NCI-H2196 treated with DMSO at 0.1 percent for 48 hours (cell line): ENCODE measurements around the gene TBC1D5.
"Not testable (repeated sequence)": the region's sequence is repeated elsewhere in the genome, so short reads cannot be mapped to it uniquely, and the experiment has no call there.

Experiments used
- DNase-seq: peaks from one replicate; lab custom pipeline; 2025; ENCODE audit not compliant: unreplicated experiment; lab: John Stamatoyannopoulos, UW

Gene TBC1D5

DNA sequence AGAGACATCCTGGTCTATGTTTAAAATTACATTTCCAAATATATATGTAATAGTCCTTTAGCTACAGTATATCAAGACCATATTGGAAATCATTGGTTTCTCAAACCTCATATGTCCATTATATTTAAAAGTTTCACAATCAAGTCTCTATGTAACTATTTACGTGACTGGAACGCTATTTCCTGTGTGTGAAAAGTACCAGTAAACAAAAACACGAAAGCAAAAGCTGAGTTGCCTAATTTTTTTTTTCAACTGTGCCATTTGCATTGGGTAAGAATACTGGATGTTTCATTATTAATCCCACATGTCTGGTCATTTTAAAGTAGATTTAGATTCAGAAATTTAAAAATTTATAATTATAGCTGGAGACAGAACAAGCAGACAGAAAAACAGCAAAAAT, 381.4 kb downstream of the TBC1D5 start:
- no peak for DNase-seq

DNA sequence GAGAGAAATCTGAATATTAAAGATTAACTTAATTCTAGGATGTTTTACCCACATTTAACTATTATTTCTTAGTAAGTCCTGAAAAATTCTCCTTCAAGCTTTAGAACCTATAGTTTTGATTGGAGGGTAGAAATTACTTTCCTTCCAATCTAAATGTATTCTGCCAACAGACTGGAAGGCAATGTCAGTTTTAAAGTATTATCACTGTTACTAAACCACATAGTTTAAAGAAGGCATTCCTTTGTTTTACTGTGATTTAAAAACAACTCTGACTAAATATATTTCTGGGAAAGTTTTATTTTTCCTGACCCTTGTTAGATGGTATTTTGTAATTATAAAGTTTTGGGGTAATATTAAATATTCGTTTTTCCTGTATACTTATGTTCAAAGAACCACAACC, 382.5 kb downstream of the TBC1D5 start:
- DNase-seq = no peak

DNA sequence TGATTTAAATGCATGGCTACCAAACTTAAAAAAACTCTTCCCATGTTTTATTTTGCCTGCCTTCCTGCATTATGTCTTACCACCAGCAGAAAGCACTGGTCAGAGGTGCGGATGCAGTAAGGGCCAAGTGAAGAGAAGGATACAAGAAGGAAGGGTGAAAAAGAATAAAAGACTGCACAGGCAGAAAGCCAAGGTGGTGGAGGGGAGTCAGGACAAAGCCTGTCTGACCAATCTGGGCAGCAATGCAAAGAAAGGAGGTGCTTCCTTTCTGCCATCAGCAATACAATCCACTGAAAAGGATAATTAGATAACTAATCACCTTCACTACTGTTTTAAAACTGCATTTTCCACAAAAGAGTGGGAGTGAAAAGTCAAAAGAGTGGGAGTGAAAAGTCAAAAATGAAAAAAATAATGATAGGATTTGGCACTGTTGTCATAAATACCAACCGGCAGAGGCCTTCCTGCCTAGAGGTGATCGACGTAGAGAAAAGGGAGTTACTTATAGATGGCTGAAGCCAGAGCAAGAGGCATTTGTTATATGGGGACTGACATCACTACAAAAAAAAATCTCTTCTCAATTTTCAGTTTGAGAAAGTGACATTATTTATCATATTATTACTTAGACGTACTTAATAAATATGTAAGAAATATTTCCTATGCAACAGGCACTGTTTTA, 385.3 kb downstream of the TBC1D5 start:
- no peak for DNase-seq

DNA sequence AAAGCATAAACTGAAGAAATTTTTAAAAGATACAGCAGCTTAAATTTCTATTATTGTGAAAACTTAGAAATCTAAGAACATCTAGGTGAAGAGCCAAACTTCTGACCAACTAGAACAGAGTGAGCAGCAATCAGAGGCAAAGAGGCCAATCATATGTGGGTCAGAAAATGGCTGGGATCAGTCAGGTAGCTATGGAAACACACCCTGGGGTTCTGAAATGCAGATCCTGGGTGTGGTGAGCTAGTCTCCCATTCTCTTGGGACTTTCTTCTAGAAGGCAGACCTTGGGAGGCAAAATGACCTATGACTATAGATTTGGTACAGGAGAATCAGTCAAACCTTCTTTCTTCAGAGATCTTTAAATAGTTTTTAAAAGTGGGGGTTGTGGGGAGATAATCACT, 385.8 kb downstream of the TBC1D5 start:
- DNase-seq = no peak

DNA sequence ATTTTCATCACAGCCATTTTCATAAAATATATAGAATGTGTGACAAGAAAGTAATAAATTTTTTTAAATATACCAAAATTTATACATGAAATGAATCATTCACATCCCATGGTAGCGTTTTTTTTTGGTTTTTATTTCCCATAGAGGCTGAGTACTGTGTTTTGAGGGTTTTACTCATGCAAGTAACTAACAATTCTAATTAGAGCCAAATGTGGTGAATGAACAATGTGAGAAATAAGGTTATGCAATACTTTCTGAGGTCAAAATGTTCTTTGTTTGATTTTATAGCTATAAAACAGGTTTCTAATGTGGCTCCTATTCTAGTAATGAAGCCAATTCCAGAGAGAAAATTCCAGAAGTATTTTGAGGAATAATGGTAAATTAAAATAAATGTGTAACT, 386.8 kb downstream of the TBC1D5 start:
- DNase-seq = no peak

DNA sequence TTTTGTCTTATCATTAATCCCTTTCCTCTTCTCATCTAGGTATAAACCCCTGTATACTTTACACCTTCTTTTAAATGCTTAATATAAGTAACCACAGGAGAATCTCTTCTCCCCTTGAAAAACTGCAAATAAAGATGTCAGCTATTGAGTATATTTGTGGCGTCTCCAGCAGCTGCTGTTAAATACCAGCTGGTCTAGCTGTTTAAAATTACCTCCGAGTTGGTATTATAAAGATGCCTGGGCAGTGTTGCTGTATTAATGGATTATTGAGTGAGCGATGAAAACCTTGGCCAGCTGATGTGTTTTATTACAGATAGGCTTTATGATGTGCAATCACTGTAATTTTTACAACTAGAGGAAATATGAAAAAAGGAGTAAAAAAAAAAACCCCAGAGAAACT, 388.1 kb downstream of the TBC1D5 start:
- DNase-seq = no peak

DNA sequence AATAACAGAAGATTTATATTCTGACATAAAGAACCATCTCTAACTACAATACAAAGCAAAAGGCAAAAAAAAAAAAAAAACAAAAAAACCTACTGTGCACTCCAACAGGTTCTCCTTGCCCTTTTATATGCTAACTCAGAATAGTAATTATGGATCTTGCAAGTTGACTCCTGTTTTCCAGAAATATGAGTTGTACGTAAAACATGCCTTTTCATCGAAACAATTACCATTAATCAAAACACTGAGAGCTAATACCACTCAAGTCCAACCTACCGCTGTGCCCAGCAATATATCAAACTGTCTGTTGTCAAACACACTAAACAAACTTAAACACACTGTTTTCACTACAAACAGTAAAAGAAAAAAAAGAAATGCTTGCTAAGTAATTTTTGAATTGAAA, 389.8 kb downstream of the TBC1D5 start:
- DNase-seq = no peak

DNA sequence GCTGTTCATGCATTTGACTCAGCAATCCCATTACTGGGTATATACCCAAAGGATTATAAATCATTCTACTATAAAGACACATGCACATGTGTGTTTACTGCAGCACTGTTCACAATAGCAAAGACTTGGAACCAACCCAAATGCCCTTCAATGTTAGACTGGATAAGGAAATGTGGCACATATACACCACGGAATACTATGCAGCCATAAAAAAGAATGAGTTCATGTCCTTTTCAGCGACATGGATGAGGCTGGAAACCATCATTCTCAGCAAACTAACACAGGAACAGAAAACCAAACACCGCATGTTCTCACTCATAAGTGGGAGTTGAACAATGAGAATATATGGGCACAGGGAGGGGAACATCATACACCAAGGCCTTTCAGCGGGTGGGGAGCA, 391.2 kb downstream of the TBC1D5 start:
- DNase-seq = not testable (repeated sequence)

DNA sequence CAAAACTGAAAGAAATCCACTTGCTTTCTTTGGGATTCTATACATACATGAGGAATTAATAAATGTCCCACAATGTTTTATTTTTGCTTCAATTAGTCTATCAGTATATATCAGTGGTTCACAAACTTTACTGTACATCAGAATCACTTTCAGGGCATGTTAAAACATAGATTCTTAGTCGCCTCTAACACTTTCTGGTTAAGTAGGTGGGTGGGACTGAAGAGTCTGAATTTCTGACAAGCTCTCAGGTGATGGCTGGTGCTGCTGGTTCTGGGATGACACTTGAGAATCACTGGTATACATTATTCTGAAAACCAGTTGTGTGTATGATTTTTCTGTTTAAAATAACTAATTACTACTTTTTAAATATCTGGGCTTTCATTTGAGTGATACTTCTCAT, 393.3 kb downstream of the TBC1D5 start:
- DNase-seq = no peak

DNA sequence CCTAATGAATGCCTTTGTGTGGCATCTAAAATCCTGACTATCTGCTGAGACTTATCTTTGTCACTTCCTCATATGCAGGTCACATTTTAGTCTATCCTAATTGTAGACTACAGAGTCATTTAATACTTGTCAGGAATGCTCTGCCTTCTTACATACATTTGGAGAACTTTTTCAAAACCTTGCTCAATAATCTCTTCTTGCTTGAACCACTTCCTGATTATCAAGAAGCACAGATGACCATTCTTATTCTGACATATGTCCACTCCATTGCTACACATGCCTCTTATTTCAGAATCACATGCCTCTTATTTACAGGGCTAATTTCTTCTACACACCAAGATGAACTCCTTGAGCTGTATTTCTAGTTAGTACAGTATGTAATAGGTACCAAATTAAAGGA, 400.3 kb downstream of the TBC1D5 start:
- no peak for DNase-seq

DNA sequence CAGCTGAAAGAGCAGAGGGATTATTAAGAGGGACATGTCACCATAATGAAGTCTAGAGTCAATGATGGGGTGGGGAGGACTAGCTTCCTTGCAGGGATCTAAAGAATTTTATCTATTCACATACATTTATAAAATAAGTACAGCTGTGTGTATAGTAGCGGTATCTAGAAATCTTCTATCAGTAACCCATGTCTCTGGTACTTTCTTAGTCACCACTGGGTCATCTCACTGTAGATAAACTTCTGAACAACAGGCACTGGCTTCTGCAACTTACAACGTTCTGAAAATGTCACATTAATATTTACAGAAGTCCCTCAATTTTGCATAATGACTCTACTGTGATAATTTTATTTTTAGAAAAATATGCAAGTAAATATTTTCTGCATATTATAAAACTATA, 401.7 kb downstream of the TBC1D5 start:
- no peak for DNase-seq

DNA sequence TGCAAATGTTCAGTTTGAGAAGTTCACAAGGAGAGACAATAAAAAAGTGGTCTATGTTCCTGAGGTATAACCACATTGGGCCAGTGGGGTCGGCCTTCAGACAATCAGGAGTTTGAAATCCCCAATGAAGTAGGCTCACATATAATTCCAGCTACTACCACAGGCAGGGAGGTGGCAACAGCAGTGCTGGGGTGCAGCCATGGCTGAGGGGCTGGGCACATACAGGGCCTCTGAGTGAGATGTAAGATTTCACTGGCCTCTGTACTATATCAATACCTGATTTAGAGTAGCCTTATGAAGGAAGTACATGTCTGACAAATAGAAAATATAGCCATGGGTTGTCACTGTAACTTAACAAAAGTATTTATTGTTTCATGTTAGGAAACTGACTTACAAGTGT, 402.2 kb downstream of the TBC1D5 start:
- no peak for DNase-seq

DNA sequence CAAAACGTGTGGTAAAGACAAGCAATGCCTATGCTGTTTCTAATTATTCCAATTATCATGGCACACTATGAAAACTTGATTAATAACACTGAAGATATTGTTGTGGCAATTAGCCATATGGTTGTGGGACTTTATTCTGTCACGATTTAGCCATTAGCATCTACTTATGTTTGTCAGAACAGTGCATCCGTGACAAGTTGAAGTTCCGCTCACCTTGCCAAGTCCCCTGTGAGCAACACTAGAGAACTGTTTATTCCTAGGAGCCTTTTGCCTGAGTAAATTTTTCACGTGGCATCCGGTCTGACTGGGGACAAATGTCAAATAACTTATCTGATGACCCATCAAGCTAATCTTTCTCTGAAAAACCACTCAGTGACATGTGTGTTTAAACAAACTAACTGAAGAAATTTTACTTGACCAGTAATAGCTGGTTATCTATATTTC, 403.3 kb downstream of the TBC1D5 start:
- no peak for DNase-seq

DNA sequence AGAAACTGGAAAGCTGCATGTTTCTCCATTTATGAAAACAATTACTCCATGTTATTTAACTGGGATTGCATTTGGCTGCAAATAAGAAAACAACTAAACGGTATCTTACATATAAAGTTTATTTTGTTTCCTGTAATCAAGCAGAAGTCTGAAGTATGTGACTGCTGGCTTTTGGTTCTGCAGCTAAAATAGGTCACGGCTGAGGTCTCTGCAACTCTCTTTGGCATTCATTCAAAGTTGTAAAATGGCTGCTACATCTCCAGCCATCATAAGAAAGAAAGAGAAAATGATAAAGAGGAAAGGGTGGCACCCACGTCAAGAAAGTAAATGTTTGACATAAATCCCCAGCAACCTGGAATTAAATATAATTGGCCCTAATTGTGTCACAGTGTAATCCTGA, 406.1 kb downstream of the TBC1D5 start:
- no peak for DNase-seq

DNA sequence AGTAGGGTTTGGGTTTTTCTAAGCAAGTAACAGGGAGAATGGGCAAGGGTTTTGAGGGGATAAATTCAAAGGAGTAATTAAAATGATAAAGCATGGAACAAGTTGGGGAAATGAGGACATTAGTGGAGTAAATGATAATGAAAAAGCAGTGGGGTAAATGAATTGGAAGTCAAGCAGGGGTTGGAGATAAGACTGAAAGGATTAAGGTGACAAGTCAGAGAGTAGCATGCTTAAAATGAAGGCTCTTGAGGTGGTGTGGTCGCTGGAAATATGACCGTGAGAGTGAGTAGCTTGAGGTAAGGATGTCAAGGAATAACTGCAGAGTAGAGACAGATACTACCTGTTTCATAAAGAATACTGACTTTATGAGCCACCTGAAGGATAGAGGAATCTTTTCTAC, 408.5 kb downstream of the TBC1D5 start:
- no peak for DNase-seq

DNA sequence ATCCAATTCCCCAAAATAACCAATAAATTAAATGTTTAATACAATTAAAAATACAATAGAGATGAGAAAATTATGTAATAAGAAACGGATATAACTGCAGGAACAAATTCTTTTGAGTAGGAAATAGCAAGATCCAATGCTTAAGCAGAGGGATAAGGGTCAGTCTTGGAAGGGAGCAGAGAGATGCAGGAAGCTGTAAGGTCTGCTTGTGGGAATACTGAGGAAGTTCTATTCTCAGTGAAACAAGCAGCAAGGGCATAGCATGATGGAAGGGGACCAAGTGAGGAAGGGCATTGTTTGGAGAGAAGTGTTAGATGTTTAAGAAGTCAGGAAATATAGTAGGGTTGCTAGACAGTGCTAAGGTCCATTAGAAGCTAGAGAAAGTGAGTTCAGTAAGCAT, 409.0 kb downstream of the TBC1D5 start:
- DNase-seq = no peak

DNA sequence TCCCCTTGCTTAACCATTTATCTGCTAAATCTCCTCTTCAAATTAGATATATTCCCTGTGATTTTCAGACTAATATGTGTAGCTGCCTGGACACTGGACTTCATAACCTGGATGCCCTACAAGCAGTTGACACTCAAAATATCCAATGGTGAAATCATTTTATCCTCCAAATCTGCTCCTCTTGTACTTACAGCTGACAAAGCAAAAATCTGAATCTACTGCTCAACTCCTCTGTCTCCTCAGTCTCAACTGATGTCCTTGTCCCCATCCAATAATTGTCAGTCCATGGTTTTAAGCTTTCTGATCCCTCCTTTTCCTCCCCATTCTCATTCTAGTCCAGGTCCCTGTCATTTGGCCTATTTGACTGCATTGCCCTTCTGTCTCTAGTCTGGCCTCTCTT, 411.8 kb downstream of the TBC1D5 start:
- DNase-seq = no peak

DNA sequence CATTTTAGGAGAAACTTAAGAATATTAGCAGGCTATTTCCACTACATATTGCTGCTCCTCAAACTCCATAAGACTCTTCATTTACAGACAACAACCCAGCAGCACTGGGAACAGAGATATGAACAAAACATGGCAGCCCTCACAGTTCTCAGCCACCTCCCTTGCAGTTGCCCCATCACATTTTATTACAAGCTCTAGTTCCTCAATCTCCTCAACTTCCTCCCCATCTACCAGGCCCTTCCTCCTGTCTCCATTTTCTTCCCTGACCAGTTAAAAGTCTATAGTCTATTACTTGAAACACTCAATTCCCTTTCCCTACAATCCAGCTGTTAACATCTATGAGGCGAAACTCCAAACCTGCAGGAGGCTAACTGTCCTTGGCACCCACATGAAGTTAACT, 412.5 kb downstream of the TBC1D5 start:
- no peak for DNase-seq

DNA sequence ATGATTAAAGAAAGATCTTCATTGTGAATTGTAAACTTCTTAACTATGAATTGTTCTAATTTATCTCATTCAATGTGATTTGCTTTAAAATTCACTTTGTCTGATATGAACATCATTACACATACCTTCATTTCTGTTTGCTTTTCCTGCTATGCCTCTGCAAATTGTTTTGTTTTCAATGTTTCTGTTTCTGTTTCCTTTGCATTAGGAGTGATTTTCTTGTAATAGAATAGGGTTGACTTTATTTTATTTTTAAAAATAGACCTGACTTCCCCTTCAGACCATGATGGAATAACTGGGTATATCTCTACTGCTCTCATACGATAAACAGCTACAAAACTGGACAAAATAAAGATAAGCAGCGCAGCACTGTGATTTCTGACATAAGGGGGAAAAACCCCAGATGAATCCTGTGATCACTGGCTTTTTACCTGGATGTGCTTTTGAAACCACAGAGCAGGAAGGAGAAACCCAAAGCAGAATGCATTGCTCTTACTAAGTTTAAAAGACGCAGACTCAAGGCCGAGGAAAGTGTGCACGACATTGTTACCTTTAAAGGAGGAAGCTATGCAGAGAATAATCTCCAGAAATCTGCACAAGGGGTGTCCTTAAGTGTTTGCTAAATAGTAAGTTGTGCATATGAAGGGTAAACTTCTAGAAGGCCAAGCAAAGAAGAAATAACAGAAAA, 420.2 kb downstream of the TBC1D5 start:
- no peak for DNase-seq

DNA sequence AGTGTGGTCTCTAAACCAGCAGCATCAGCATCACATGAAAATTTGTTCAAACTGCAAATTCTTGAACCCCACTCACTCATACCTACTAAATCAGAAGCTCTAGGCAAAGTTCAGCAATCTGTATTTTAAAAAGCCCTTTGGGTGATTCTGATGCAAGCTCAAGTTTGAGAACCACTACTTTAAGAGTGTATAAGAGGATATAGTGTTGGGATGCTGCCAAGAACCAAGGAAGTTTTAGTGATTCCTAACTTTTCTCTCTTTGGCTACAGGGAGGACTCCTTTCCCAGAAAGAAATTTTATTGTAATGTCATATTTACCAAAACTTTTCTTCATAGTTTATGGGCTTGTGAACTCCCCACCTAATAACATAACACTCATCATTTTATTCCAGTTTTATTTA, 422.2 kb downstream of the TBC1D5 start:
- no peak for DNase-seq

DNA sequence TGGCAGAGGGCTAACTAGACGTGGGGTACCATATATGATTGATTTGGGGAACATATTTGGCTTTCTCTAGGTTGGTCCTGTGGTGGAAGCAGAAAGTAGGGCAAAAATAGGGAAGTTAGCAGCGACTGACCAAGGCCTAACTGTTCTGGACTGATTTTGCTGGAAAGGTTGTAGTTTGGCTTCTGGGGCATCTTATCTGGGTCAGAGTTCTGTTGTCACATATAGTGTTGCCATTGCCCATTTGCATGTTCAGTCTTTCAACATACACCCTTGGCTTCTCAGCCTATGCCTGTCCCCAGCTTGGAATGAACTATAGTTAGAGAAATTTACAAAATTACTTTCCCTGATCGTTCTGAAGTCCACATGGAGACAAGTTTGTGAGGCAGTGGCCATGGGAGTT, 426.5 kb downstream of the TBC1D5 start:
- no peak for DNase-seq

DNA sequence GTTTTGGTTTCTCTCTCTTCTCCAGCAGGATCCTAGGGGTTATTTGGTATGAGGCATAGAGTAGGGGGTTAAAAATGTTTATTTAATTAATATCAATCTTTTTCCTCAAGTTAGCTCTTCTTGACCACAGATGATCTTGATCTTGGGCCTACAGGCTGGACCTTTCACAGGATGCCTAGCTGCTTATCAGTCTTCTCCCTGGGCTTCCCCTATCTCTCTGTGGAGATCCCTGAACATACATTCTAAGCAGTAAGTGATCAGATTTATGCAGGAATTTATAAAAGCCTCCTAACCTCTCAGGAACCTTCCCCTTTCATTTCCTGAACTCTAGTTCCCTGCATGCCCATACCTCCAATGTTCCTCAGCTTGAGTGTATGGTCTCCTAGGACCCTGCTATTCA, 428.3 kb downstream of the TBC1D5 start:
- no peak for DNase-seq

DNA sequence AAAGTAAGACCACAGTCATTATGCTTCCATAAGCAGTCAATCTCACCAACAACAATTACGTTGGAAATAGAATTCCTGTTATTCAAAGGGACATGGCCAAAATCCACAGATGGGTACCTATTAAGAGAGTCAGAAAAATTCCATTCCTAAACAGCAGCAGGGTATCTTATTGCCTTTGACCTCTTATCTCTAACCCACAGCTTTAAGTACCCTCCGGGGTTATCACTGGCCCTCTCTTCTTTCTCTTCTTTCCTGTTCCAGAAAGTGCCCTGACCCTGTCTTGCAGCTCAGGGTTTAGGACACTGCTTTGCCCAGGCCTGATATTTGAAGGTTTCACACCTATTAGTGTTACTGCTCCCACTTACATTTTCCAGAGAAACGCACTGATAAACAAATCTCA, 428.7 kb downstream of the TBC1D5 start:
- no peak for DNase-seq
